HG02938 (cell line): Measurements from ENCODE around the gene AURKB.
"Not testable (repeated sequence)": the region's sequence is repeated elsewhere in the genome, so short reads cannot be mapped to it uniquely, and the experiment has no call there.

ENCODE experiments used
- ATAC-seq: cut with Tn5 transposase; IDR thresholded peaks from one replicate; pipeline ENCODE4 v1.9.1; 2021; ENCODE audit warnings: mild to moderate bottlenecking, moderate library complexity; ENCODE audit not compliant: unreplicated experiment

AURKB gene

DNA sequence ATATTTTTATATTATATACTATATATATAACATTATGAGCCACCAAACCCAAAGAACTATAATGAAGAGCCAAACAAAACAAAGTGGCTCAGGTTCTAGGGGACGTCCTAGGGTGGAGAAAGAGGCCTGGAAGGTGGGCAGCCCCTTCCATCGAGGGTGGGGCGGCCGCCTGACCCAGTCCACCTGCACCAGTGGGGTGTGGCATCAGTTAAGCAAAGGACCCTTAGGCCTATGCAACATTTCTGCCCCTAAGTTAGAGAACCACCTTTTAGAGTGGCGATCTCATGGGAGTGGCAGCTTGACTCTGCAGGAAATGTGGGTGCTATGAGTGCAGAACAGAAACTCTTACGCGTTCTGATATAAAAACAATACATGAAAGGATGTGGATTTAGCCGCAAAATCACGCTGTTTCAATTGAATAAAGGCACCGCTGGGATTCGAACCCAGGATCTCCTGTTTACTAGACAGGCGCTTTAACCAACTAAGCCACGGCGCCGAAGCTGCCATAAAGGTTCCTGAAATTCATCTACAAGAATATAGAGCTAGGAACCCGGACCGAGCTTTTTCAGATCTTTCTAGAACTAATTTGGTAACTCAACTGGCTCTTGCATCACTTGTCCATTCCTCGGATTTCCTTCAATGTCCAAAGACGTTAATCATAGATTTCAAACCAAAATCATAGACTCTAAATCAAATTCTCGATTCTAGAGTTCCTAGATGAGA is 15.6 kb upstream of the AURKB start:
- no peak for ATAC-seq

DNA sequence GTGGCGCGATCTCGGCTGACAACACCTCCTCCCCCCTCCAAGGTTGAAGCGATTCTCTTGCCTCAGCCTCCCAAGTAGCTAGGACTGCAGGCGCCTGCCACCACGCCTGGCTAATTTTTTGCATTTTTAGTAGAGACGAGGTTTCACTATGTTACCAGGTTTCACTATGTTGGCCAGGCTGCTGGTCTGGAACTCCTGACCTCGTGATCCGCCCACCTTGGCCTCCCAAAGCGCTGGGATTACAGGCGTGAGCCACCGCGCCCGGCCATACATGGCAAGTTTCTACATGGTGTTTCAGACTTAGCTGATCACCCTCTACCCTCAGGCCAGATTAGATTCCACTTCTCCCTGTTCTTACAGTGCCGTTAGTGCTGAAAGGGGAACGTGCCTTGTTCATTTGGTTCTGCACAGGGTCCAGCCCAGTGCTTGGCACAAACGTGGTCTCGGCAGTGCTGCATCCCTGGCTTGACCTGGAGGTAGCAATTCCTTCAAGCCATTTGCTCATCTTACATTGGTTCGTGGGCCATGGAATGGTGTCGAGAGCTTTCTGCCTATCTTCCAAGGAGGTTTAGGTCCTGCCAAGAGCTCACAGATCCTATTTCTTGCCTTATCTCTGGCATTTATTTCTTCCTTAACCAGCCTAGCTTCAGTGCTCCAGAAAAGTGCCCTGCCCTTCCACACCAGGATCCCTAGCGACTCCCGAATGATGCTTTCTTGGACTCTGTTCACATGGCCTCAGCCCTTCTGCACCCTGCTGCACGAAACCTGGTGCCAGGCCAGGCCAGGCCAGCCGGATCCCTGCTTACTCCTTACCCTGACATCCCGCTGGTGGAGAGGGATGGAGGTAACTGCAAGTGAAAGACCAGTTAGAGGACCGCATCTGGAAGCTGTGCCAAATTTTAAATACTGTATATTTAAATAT is 14.8 kb upstream of the AURKB start:
- no peak for ATAC-seq

- ATAC-seq = no peak
Measured at GRCh38 chr17:8223356-8224126, 13.2 kb upstream of the AURKB start.

- peak; percentile 29 for ATAC-seq
Measured at GRCh38 chr17:8222630-8223355, 12.4 kb upstream of the AURKB start.

DNA sequence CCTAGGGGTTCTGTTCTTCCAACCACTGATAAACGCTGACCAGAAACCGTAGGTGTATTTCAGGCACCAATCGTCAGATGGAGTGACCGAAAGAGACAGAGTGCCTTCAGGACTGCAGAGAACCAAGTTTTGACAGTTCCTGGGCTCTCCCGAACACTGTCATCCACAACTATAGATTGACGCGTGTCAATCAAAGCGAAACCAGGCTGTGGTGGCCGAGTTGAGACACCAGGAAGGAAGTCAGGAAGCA is 11.9 kb upstream of the AURKB start:
- peak; percentile 22 for ATAC-seq

GRCh38 chr17:8221663-8222379 is 11.4 kb upstream of the AURKB start:
- ATAC-seq = peak; percentile 55

- no peak for ATAC-seq
Measured at GRCh38 chr17:8220783-8221662, 10.6 kb upstream of the AURKB start.

DNA sequence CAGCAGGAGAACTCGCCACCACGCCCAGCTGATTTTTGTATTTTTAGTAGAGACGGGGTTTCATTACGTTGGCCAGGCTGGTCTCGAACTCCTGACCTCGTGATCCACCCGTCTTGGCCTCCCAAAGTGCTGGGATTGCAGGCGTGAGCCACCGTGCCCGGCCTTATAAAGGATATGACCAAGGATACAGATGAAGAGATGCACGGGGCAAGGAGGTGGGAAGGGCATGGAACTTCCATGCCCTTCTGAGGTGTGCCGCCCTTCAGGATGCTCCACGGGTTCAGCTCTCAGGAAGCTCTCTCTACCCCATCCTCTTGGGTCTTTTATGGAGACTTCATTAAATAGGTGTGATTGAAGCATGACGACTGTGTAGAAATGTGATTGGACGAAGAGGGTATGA is 3.6 kb upstream of the AURKB start:
- ATAC-seq = not testable (repeated sequence)

DNA sequence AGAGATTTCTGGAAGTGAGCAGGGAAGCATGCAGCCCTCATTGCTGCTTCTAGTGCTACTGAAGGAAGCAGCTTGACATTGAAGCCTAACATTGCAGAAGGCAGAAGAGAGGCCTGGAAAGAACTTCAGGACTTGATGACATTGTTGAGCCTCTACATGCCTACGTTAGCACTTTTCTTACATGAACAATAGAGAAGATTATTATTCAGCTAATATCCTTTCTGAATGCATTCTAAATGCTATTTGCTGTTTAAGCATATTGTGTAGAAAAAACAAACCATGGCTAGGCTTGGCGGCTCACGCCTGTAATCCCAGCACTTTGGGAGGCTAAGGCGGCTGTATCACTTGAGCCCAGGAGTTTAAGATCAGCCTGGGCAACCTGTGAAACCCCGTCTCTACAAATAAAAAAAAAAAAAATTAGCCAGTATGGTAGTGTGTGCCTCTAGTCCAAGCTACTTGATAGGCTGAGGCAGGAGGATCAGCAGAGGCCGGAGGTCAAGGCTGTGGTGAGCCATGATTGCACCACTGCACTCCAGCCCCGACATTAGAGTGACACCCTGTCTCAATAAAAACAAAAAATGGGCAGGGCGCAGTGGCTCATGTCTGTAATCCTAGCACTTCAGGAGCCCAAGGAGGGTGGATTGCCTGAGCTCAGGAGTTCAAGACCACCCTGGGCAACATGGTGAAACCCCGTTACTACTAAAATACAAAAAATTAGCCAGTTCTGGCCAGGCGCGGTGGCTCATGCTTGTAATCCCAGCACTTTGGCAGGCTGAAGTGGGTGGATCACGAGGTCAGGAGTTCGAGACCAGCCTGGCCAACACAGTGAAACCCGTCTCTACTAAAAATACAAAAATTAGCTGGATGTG is 2.2 kb upstream of the AURKB start:
- ATAC-seq = no peak

- ATAC-seq = peak; percentile 28
Measured at GRCh38 chr17:8210761-8211458, 535 bp upstream of the AURKB start.

DNA sequence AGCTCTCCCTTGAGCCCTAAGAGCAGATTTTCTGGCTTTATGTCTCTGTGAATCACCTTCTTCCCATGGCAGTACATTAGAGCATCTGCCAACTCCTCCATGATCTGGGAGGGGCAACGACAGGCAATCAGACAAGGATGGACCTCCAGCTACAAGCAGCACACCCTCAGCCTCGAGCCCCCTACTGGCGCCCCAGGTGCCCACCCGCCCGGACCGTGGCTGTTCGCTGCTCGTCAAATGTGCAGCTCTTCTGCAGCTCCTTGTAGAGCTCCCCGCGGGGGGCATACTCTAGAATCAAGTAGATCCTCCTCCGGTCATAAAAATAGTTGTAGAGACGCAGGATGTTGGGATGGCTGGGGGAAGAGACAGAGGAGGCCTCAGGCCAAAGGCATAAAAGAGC is 3.8 kb downstream of the AURKB start:
- ATAC-seq = no peak

DNA sequence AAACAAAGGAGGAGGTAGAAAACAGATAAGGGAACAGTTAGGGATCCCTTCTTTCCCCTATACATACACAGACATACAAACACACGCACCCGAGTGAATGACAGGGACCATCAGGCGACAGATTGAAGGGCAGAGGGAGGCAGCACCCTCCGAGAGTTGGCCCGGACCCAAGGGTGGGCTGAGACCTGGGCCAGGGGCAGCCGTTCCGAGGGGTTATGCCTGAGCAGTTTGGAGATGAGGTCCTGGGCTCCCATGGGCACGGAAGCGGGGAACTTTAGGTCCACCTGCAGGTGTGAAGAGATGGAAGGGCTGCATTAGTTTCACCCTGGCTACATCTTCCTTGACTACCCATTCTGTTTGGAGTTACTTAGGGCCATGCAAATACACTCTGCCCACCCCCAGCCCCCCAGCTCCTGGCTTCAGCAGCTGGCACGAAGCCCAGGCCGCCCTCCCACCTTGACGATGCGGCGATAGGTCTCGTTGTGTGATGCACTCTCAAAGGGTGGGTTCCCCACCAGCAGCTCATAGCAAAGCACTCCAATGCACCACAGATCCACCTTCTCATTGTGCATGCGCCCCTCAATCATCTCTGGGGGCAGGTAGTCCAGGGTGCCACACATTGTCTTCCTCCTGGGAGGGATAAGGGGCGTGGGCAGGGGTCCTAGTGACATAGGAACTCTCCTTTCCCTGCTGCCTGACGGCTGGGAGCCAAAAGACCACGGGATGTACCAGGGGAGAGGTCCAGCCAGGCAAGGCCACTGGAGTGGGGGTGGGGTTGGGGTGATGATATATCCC is 5.4 kb downstream of the AURKB start:
- no peak for ATAC-seq

DNA sequence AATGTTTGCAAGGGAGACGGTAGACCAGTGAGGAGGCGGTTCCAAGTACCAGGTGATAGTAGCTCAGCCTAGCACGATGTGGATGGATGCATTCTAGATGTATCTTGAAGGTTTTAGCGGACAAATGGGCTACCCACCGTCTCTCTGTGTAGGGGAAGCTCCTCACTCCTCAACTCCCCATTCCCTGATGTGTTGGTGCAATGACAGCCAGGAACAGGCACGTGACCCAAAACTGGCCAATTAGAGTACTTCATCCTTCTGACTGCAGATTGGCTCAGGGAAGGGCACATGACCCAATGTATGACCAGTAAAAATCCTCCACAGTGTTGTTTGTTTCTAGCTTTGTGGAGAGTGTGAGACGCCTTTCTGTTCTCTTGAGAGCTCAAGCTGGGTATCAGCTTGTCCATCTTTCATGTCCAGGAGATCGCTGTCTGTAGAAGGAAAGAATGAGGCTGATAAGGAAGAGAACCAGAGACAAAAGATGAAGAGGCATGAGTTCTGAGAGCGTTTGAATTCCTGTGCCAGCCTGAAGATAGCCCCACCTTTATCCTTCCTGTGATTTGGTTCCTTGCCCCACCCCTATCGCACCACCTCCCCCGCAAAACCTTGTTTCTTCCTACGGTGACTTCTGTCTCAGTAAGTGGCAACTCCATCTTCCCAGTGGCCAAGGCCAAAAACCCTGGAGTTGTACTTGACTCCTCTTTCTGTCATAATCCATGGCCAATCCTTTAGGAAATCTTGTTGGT is 18.1 kb downstream of the AURKB start:
- no peak for ATAC-seq

DNA sequence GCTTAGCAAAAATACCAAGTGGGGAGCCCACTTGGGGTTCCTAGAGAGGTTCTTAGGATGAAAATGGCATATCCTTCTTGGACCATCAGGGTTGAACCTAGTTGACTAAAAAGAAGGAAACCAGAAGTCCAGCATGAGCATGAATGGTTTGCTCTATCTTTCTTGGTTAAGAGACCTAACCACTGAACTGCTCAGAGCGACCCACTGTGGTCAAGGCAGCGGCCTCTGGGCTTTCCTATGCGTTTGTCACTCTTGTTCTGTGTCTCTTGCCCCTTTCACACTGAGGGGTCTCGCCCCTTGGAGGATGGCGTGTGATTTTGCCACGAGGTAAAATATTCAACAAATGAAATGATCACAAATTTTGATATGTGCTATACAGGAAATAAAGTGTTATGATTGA is 19.9 kb downstream of the AURKB start:
- ATAC-seq = no peak

DNA sequence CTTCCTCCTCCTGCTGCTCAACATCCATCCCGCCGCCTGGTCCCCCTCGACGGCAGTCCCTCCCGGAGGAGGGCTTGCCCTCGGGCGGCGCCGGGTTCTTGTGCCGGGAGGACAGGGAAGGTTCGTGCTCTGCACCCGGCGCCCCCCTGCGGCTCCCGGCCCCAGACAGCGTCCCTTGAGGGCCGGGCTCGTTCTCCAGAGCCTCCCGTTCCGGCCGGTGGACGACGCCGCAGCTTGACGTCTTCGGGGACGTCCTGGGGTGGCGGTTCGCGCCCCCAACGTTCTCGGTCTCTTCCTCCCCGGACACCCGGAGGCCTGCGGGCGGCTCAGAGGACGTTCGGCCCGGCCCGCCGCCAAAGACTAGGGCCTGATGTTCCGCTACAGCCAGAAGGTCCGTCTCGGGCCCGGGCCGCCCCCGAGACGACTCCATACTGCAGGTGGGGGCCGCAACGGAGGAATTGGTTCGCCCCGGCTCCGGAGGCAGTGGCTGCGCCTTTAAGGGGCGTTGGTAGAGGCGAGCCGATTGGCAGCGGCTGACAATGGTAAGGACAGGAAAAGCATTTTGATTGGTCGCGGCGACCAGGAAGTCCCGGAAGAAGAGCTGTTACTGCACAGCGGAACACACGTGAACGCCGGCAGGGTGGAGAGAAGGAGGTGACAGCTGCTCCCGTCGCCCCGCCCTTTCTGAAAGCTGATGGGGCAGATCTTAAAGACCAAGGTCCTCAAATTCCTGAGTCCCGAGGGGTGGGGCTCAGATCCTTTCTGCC is 20.5 kb downstream of the AURKB start, which contains the start of gene BORCS6:
BORCS6 (minus strand) TSS at position 470 of the 767 bp plus-strand sequence; CDS start at position 430, 40 bp downstream.
- ATAC-seq = peak; percentile 48
